Activated B cell treated with CpG ODN at 0.5 μM for 24 hours (primary cell): Measurements from ENCODE around the gene FOXP1. TPM values are rescaled to one million over a fixed set of nuclear protein-coding genes. Genes with fewer than 3 reads are reported as not detected.
A peak's percentile ranks its signal among the peaks of the same experiment; 100 is the strongest.

Experiments used
- ATAC-seq: fragments of 200-7000 bp; cut with Tn5 transposase; one replicate; pipeline ENCODE4 v1.10.0; 2021; ENCODE audit warnings: low read depth, mild to moderate bottlenecking, moderate library complexity
- CTCF ChIA-PET: fragments of 350-600 bp; sonication (Branson Sonifier 250); formaldehyde crosslinking; loops from one replicate; lab custom pipeline; 2021; ENCODE audit warnings: antibody characterized with exemption; lab: Charles Lee
- POLR2A ChIA-PET: fragments of 350-600 bp; sonication (Branson Sonifier 250); formaldehyde crosslinking; loops from one replicate; lab custom pipeline; 2021; ENCODE audit warnings: antibody characterized with exemption; lab: Charles Lee
- DNase-seq: peaks from one replicate; pipeline ENCODE4 v3.0.0; 2022
- H3K27ac Mint-ChIP-seq: one replicate; pipeline ENCODE4 v1.8.0; 2020; ENCODE audit warnings: mixed read lengths
- H3K27me3 Mint-ChIP-seq: one replicate; pipeline ENCODE4 v1.8.0; 2021; ENCODE audit warnings: mixed read lengths
- H3K36me3 Mint-ChIP-seq: one replicate; pipeline ENCODE4 v1.8.0; 2021; ENCODE audit warnings: low read depth, mixed read lengths
- H3K4me1 Mint-ChIP-seq: one replicate; pipeline ENCODE4 v1.8.0; 2021; ENCODE audit warnings: mixed read lengths
- H3K4me3 Mint-ChIP-seq: one replicate; pipeline ENCODE4 v1.8.0; 2020; ENCODE audit warnings: mild to moderate bottlenecking, mixed read lengths
- H3K9me3 Mint-ChIP-seq: one replicate; pipeline ENCODE4 v1.8.0; 2020; ENCODE audit warnings: mixed read lengths
- CTCF ChIP-seq: fragments of 200-600 bp; IDR thresholded peaks from one replicate; pipeline ENCODE4 v1.8.0; 2022; ENCODE audit warnings: antibody characterized with exemption, mild to moderate bottlenecking
- intact Hi-C: fragments of 100-400 bp; cut with micrococcal nuclease; formaldehyde crosslinking; loops from one replicate; pipeline ENCODE4 v1.15.1; 2024
- total RNA-seq: library from RNA; stranded (reverse); gene quantifications from 2 replicates; pipeline ENCODE4 v1.2.3, GENCODE V29; 2022

Gene FOXP1
- total RNA-seq, 1 donor from 2014 or later = 563 TPM

GRCh38 chr3:71345429-71346040 is 238.0 kb downstream of the FOXP1 start:
- peaks cover 6% of the 10 kb centered on the region for H3K9me3 Mint-ChIP-seq
- no peak for TF ChIP-seq CTCF
- no peak for DNase-seq
- ChIA-PET POLR2A (interaction anchor here (0.6 kb wide), 2 partner anchors 17 to 28 kb away, joined by 4 to 14 read pairs; no protein-coding TSS in a partner anchor), CTCF (no interaction called here)
- peaks cover 11% of the 10 kb centered on the region for H3K36me3 Mint-ChIP-seq
- H3K4me1 Mint-ChIP-seq = peaks cover 32% of the 10 kb centered on the region
- no peaks in the 10 kb centered on the region for H3K27me3 Mint-ChIP-seq
- no peak overlapping the region for H3K4me3 Mint-ChIP-seq
- intact Hi-C loops = no loop called here
- no peak for ATAC-seq
- peak overlapping the region; percentile 57 for H3K27ac Mint-ChIP-seq

DNA sequence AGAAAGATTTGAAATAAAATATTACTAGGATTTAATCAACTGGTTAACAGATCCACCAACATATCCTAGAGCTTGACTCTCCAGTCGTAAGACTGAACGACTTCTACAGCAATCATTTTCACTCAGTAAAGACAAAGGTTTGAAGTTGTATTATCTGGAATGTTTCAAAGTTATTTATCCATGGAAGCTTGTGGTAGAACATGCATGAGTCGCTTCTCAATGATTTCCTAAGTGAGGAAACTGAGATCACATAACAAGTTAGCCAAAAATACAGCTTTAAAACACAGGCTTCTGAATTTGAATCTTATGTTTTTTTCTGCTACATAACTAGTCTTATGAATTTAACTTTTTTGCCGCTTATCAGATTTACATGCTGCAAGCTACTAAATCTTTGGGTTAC is 241.8 kb downstream of the FOXP1 start:
- POLR2A ChIA-PET = interaction anchor here (0.6 kb wide), 1 partner anchor 10 kb away, joined by 3 read pairs; no protein-coding TSS in a partner anchor
- H3K9me3 Mint-ChIP-seq = peaks cover 6% of the 10 kb centered on the region
- intact Hi-C loops = no loop called here
- H3K36me3 Mint-ChIP-seq = peaks cover 17% of the 10 kb centered on the region
- CTCF ChIA-PET = interaction anchor here (0.8 to 1.4 kb wide), 2 partner anchors 56 to 170 kb away, joined by 3 read pairs; no protein-coding TSS in a partner anchor
- no peak for DNase-seq
- ATAC-seq = no peak
- H3K4me3 Mint-ChIP-seq = no peak overlapping the region
- no peak overlapping the region for H3K27ac Mint-ChIP-seq
- no peaks in the 10 kb centered on the region for H3K27me3 Mint-ChIP-seq
- TF ChIP-seq CTCF = no peak
- peaks cover 20% of the 10 kb centered on the region for H3K4me1 Mint-ChIP-seq

- ATAC-seq = no peak
- Mint-ChIP-seq H3K27ac (peak overlapping the region; percentile 22), H3K36me3 (peaks cover 28% of the 10 kb centered on the region), H3K4me1 (peaks cover 22% of the 10 kb centered on the region), H3K4me3 (no peak overlapping the region), H3K9me3 (peaks cover 6% of the 10 kb centered on the region), H3K27me3 (no peaks in the 10 kb centered on the region)
- DNase-seq = no peak
- no peak for TF ChIP-seq CTCF
- ChIA-PET CTCF (no interaction called here), POLR2A (no interaction called here)
- intact Hi-C loops = no loop called here
Observed at GRCh38 chr3:71339049-71339448, 244.5 kb downstream of the FOXP1 start.

- ATAC-seq (no peak), DNase-seq (no peak)
- ChIA-PET CTCF (interaction anchor here (1.0 kb wide), 1 partner anchor 18 kb away, joined by 3 read pairs; no protein-coding TSS in a partner anchor), POLR2A (no interaction called here)
- Mint-ChIP-seq H3K4me1 (peaks cover 10% of the 10 kb centered on the region), H3K36me3 (peaks cover 52% of the 10 kb centered on the region), H3K27me3 (no peaks in the 10 kb centered on the region), H3K9me3 (no peaks in the 10 kb centered on the region), H3K4me3 (no peak overlapping the region), H3K27ac (no peak overlapping the region)
- TF ChIP-seq CTCF = no peak
- intact Hi-C loops = no loop called here
Observed at GRCh38 chr3:71332813-71333212, 250.7 kb downstream of the FOXP1 start.

GRCh38 chr3:71330909-71331308 is 252.6 kb downstream of the FOXP1 start:
- no peak for TF ChIP-seq CTCF
- intact Hi-C loops = no loop called here
- H3K9me3 Mint-ChIP-seq = no peaks in the 10 kb centered on the region
- ChIA-PET POLR2A (interaction anchor here (0.5 kb wide), 1 partner anchor 113 kb away, joined by 3 read pairs; no protein-coding TSS in a partner anchor), CTCF (no interaction called here)
- H3K4me3 Mint-ChIP-seq = no peak overlapping the region
- peaks cover 7% of the 10 kb centered on the region for H3K4me1 Mint-ChIP-seq
- DNase-seq (no peak), ATAC-seq (no peak)
- no peaks in the 10 kb centered on the region for H3K27me3 Mint-ChIP-seq
- H3K27ac Mint-ChIP-seq = no peak overlapping the region
- peaks cover 64% of the 10 kb centered on the region for H3K36me3 Mint-ChIP-seq
